Neural progenitor cell (in vitro differentiated cells): ENCODE results near the gene LRRC34. TPM values are rescaled to one million over a fixed set of nuclear protein-coding genes. Genes with fewer than 3 reads are reported as not detected.

Experiments used
- DNase-seq: peaks from one replicate; pipeline ENCODE4 v3.0.0-alpha.2; 2016; ENCODE audit warnings: low spot score
- H2AFZ ChIP-seq: fragments of 200-600 bp; sonication (generic); replicated peaks from 2 replicates; pipeline ENCODE4 v1.6.1; 2016; ENCODE audit warnings: antibody characterized with exemption
- H3F3A ChIP-seq: fragments of 200-600 bp; sonication (generic); 2 replicates; pipeline ENCODE4 v1.6.1; 2016; ENCODE audit warnings: antibody characterized with exemption, low read depth
- H3K27ac ChIP-seq: fragments of 200-600 bp; sonication (generic); 2 replicates; pipeline ENCODE4 v1.5.1; 2016; ENCODE audit warnings: mild to moderate bottlenecking
- H3K27me3 ChIP-seq: fragments of 200-600 bp; sonication (generic); 2 replicates; pipeline ENCODE4 v1.6.1; 2016; ENCODE audit warnings: mild to moderate bottlenecking, moderate library complexity
- H3K36me3 ChIP-seq: fragments of 200-600 bp; sonication (generic); 2 replicates; pipeline ENCODE4 v1.5.1; 2016
- H3K4me1 ChIP-seq: fragments of 200-600 bp; sonication (generic); 2 replicates; pipeline ENCODE4 v1.6.1; 2016; ENCODE audit warnings: mixed run types
- H3K4me2 ChIP-seq: fragments of 200-600 bp; sonication (generic); 2 replicates; pipeline ENCODE4 v1.6.1; 2016
- H3K4me3 ChIP-seq: fragments of 200-600 bp; sonication (generic); 2 replicates; pipeline ENCODE4 v1.5.1; 2016
- H3K79me2 ChIP-seq: fragments of 200-600 bp; sonication (generic); 2 replicates; pipeline ENCODE4 v1.6.1; 2016; ENCODE audit warnings: low read depth
- H3K9ac ChIP-seq: fragments of 200-600 bp; sonication (generic); 2 replicates; pipeline ENCODE4 v1.6.1; 2016
- H3K9me3 ChIP-seq: fragments of 200-600 bp; sonication (generic); 2 replicates; pipeline ENCODE4 v1.5.1; 2016; ENCODE audit warnings: low read depth
- H4K20me1 ChIP-seq: fragments of 200-600 bp; sonication (generic); 2 replicates; pipeline ENCODE4 v1.6.1; 2016; ENCODE audit warnings: low read depth
- H3K27ac Mint-ChIP-seq: 3 replicates; pipeline ENCODE4 v1.8.0; 2021; ENCODE audit warnings: mixed read lengths
- H3K27me3 Mint-ChIP-seq: 2 replicates; pipeline ENCODE4 v1.8.0; 2022; ENCODE audit warnings: low read depth, mild to moderate bottlenecking, inconsistent platforms, moderate library complexity, mixed read lengths; ENCODE audit not compliant: insufficient read depth
- H3K36me3 Mint-ChIP-seq: 3 replicates; pipeline ENCODE4 v1.8.0; 2021; ENCODE audit warnings: mixed read lengths
- H3K4me1 Mint-ChIP-seq: 3 replicates; pipeline ENCODE4 v1.8.0; 2021; ENCODE audit warnings: mixed read lengths
- H3K4me3 Mint-ChIP-seq: 3 replicates; pipeline ENCODE4 v1.8.0; 2021; ENCODE audit warnings: mild to moderate bottlenecking, moderate library complexity, mixed read lengths
- H3K9me3 Mint-ChIP-seq: 3 replicates; pipeline ENCODE4 v1.8.0; 2020; ENCODE audit warnings: mixed read lengths
- EZH2 ChIP-seq: fragments of 200-600 bp; sonication (generic); IDR thresholded peaks from 2 replicates; pipeline ENCODE4 v1.6.1; 2017; ENCODE audit warnings: antibody characterized with exemption, mild to moderate bottlenecking, moderate library complexity
- EZH2phosphoT487 ChIP-seq: fragments of 200-600 bp; sonication (generic); IDR thresholded peaks from 2 replicates; pipeline ENCODE4 v1.6.1; 2017; ENCODE audit warnings: antibody characterized with exemption
- total RNA-seq: library from RNA; depleted of rRNA; stranded (reverse); fragments of >200 nt; gene quantifications from 2 replicates; pipeline ENCODE4 v1.2.3, GENCODE V29; 2015; ENCODE audit warnings: low replicate concordance
- TF ChIP-seq, protein P1 (sequence below): fragments of 200-600 bp; sonication (generic); IDR thresholded peaks from 2 replicates; pipeline ENCODE4 v1.5.1; 2017; ENCODE audit warnings: antibody characterized with exemption, mild to moderate bottlenecking

LRRC34 gene
- total RNA-seq, 1 donor from 2014 or later, result 54.8 TPM

- Histone ChIP-seq H3K4me1 (peaks cover 4% of the 10 kb centered on the region), H2AFZ (peak overlapping the region; percentile 12), H3K27ac (no peak overlapping the region), H3F3A (peaks cover 10% of the 10 kb centered on the region), H3K79me2 (peaks cover 5% of the 10 kb centered on the region), H3K4me3 (peak overlapping the region; percentile 43), H3K27me3 (no peaks in the 10 kb centered on the region), H3K9me3 (no peaks in the 10 kb centered on the region), H4K20me1 (no peaks in the 10 kb centered on the region), H3K4me2 (peak overlapping the region; percentile 54), H3K9ac (no peak overlapping the region), H3K36me3 (no peaks in the 10 kb centered on the region)
- peak overlapping the region; percentile 54 for H3K4me3 Mint-ChIP-seq
- peaks cover 4% of the 10 kb centered on the region for H3K27me3 Mint-ChIP-seq
- H3K36me3 Mint-ChIP-seq, result no peaks in the 10 kb centered on the region
- peaks cover 8% of the 10 kb centered on the region for H3K4me1 Mint-ChIP-seq
- H3K27ac Mint-ChIP-seq, result no peak overlapping the region
- DNase-seq, result no peak
- peaks cover 25% of the 10 kb centered on the region for H3K9me3 Mint-ChIP-seq
- TF ChIP-seq EZH2phosphoT487 (no peak), EZH2 (no peak)
- TF ChIP-seq, protein P1, sequence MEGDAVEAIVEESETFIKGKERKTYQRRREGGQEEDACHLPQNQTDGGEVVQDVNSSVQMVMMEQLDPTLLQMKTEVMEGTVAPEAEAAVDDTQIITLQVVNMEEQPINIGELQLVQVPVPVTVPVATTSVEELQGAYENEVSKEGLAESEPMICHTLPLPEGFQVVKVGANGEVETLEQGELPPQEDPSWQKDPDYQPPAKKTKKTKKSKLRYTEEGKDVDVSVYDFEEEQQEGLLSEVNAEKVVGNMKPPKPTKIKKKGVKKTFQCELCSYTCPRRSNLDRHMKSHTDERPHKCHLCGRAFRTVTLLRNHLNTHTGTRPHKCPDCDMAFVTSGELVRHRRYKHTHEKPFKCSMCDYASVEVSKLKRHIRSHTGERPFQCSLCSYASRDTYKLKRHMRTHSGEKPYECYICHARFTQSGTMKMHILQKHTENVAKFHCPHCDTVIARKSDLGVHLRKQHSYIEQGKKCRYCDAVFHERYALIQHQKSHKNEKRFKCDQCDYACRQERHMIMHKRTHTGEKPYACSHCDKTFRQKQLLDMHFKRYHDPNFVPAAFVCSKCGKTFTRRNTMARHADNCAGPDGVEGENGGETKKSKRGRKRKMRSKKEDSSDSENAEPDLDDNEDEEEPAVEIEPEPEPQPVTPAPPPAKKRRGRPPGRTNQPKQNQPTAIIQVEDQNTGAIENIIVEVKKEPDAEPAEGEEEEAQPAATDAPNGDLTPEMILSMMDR, result no peak
Measured at GRCh38 chr3:169811631-169812331, 923 bp downstream of the LRRC34 start.

DNA sequence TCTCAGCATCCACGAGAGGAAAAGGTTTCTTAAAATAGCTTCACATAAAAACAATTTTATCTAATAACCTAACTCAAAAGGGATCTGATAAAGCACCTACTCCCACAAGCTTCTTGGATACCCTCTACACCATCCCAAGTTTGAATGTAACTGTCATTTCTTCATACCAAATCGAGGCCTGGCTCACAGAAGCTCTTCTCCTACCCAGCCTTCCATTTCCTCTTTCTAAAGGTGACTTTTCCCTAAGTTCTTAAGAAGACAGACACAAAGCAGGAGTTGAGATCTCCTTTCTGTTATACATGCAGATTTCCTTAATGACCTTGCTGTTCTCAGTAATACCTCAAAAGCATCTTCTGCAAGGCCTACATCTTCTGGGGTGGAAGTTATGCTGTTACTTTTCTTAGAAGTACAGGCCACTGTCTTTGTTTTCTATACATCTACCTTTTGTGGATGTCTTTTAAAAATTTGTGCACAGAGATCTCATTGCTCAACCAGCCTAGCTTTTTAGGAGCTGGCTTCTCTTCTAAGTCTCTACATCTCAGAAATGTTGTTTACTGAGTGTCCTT lies 3.4 kb downstream of the LRRC34 start:
- no peak for DNase-seq
- peaks cover 9% of the 10 kb centered on the region for H3K9me3 Mint-ChIP-seq
- H3K27ac Mint-ChIP-seq, result no peak overlapping the region
- Histone ChIP-seq H3K9ac (no peak overlapping the region), H3K4me3 (no peak overlapping the region), H3K27me3 (no peaks in the 10 kb centered on the region), H3F3A (peaks cover 10% of the 10 kb centered on the region), H3K36me3 (no peaks in the 10 kb centered on the region), H2AFZ (peak overlapping the region; percentile 79), H3K27ac (no peak overlapping the region), H3K4me2 (no peak overlapping the region), H4K20me1 (no peaks in the 10 kb centered on the region), H3K9me3 (no peaks in the 10 kb centered on the region), H3K79me2 (peaks cover 5% of the 10 kb centered on the region), H3K4me1 (peaks cover 4% of the 10 kb centered on the region)
- H3K36me3 Mint-ChIP-seq, result no peaks in the 10 kb centered on the region
- H3K27me3 Mint-ChIP-seq, result peaks cover 4% of the 10 kb centered on the region
- TF ChIP-seq EZH2 (no peak), EZH2phosphoT487 (no peak)
- TF ChIP-seq, protein P1, result no peak
- no peak overlapping the region for H3K4me3 Mint-ChIP-seq
- H3K4me1 Mint-ChIP-seq, result peaks cover 8% of the 10 kb centered on the region

GRCh38 chr3:169804681-169805080 lies 8.0 kb downstream of the LRRC34 start:
- no peaks in the 10 kb centered on the region for H3K4me1 Mint-ChIP-seq
- H4K20me1 ChIP-seq, result no peaks in the 10 kb centered on the region
- H3K9me3 Mint-ChIP-seq, result no peaks in the 10 kb centered on the region
- DNase-seq, result no peak
- H2AFZ ChIP-seq, result no peak overlapping the region
- H3K9me3 ChIP-seq, result no peaks in the 10 kb centered on the region
- TF ChIP-seq, protein P1, result no peak
- no peak for TF ChIP-seq EZH2phosphoT487
- TF ChIP-seq EZH2, result no peak
- H3K79me2 ChIP-seq, result no peaks in the 10 kb centered on the region
- no peak overlapping the region for H3K27ac ChIP-seq
- H3K4me2 ChIP-seq, result no peak overlapping the region
- H3K27ac Mint-ChIP-seq, result no peak overlapping the region
- H3K4me1 ChIP-seq, result no peaks in the 10 kb centered on the region
- H3K36me3 ChIP-seq, result no peaks in the 10 kb centered on the region
- H3K4me3 Mint-ChIP-seq, result no peak overlapping the region
- H3K9ac ChIP-seq, result no peak overlapping the region
- H3K4me3 ChIP-seq, result no peak overlapping the region
- no peaks in the 10 kb centered on the region for H3K27me3 ChIP-seq
- no peaks in the 10 kb centered on the region for H3K27me3 Mint-ChIP-seq
- H3F3A ChIP-seq, result no peaks in the 10 kb centered on the region
- no peaks in the 10 kb centered on the region for H3K36me3 Mint-ChIP-seq
